Astrocyte of the spinal cord (primary cell): ENCODE measurements around the gene TMUB1.
A peak's percentile ranks its signal among the peaks of the same experiment; 100 is the strongest.

Source experiments
- DNase-seq: peaks from one replicate; pipeline ENCODE4 v3.0.0; 2011; ENCODE audit warnings: low read depth, low spot score
- H3K4me3 ChIP-seq: 2 replicates; pipeline ENCODE4 v1.5.1; 2011; ENCODE audit warnings: low read depth, mild to moderate bottlenecking, low read length, moderate library complexity
- in situ Hi-C: cut with HindIII; loops from 2 replicates; pipeline ENCODE4 v1.10.0; 2017; ENCODE audit warnings: low sequenced_read_pairs
- TF ChIP-seq, protein P1 (sequence below): IDR thresholded peaks from 2 replicates; pipeline ENCODE4 v1.5.1; 2012; ENCODE audit warnings: low read depth, mild to moderate bottlenecking, low read length, inconsistent platforms

The TMUB1 gene

GRCh38 chr7:151080522-151081169 lies 2.6 kb downstream of the TMUB1 start, which contains the start of gene FASTK:
TSS of gene FASTK (minus strand) at chr7:151080809. CDS start at chr7:151080766, 43 bp downstream.
- peak within 1 kb of the TSS; percentile 76 for H3K4me3 ChIP-seq
- TF ChIP-seq, protein P1, sequence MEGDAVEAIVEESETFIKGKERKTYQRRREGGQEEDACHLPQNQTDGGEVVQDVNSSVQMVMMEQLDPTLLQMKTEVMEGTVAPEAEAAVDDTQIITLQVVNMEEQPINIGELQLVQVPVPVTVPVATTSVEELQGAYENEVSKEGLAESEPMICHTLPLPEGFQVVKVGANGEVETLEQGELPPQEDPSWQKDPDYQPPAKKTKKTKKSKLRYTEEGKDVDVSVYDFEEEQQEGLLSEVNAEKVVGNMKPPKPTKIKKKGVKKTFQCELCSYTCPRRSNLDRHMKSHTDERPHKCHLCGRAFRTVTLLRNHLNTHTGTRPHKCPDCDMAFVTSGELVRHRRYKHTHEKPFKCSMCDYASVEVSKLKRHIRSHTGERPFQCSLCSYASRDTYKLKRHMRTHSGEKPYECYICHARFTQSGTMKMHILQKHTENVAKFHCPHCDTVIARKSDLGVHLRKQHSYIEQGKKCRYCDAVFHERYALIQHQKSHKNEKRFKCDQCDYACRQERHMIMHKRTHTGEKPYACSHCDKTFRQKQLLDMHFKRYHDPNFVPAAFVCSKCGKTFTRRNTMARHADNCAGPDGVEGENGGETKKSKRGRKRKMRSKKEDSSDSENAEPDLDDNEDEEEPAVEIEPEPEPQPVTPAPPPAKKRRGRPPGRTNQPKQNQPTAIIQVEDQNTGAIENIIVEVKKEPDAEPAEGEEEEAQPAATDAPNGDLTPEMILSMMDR: no peak
- in situ Hi-C loops: no loop called here
- DNase-seq: peak; percentile 90

DNA sequence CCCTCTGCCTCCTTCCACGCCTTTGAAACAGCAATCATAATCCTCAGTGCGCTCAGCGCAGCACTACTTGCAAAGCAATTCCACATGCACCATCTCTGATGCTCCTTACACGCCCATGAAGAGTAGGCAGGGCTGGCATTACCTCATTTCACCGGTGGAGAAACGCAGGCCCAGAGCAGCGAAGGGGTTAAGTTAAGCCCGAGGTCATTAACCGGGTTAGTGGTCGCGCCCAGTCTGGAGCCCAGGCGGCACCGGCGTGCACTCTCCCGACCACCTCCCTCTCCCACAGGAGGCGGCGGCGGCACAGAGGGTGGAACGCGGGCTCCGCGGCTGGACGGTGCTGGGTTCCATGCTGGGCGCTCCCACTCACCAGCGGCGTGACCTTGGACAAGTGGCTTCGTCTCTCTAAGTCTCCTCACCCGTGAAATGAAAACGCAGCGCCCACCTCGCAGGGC lies 3.2 kb downstream of the TMUB1 start:
- in situ Hi-C loops: no loop called here
- TF ChIP-seq, protein P1: no peak
- peak overlapping the region; percentile 76 for H3K4me3 ChIP-seq
- DNase-seq: no peak

- peak overlapping the region; percentile 76 for H3K4me3 ChIP-seq
- TF ChIP-seq, protein P1: no peak
- DNase-seq: no peak
- in situ Hi-C loops: no loop called here
Observed at GRCh38 chr7:151079199-151079910, 3.9 kb downstream of the TMUB1 start.

GRCh38 chr7:151078233-151079040 lies 4.9 kb downstream of the TMUB1 start:
- in situ Hi-C loops: no loop called here
- DNase-seq: no peak
- no peak overlapping the region for H3K4me3 ChIP-seq
- TF ChIP-seq, protein P1: no peak

DNA sequence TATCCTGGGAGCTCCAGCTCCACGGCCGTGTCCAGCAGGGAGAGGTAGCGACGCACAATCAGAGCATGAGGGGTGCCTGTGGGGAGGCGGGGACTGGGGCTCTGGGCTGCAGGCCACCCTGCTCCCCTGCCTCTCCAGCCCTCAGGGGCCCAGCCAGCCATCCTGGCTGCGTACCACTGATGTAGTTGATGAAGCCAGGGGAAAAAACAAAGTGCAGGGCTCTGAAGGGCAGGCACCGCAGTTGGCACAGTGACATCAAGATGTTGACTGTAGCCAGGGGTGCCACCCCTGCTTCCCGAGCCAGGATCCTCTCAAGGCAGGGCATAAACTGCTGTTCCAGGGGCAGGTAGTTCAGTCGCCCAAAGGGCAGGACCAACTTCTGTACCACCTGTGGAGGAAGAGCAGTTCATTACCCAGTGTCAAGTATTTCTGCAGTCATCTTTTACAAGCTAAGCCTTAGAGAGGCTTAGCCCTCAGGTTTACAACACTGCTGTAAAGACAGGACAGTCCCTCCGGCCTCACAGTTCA lies 5.5 kb downstream of the TMUB1 start:
- H3K4me3 ChIP-seq: no peak overlapping the region
- TF ChIP-seq, protein P1: no peak
- no peak for DNase-seq
- in situ Hi-C loops: no loop called here
